GM12892 (cell line): ENCODE data around the gene RAB40B.

ENCODE experiments used
- POLR2AphosphoS5 ChIP-seq: IDR thresholded peaks from 2 replicates; pipeline ENCODE4 v1.6.1; 2011; ENCODE audit warnings: low read depth, low read length, control low read depth
- TAF1 ChIP-seq: IDR thresholded peaks from 2 replicates; pipeline ENCODE4 v1.6.1; 2011; ENCODE audit warnings: low read depth, mild to moderate bottlenecking, control low read depth, low read length, borderline replicate concordance

- TF ChIP-seq TAF1 = no peak
- no peak for TF ChIP-seq POLR2AphosphoS5
These were observed 42.6 kb upstream of the RAB40B start for GRCh38 chr17:82740906-82741759.
